HG03432 (cell line): ENCODE results near the gene ITLN2.
"Not testable (repeated sequence)": the region's sequence is repeated elsewhere in the genome, so short reads cannot be mapped to it uniquely, and the experiment has no call there.

ENCODE experiments used
- ATAC-seq: cut with Tn5 transposase; IDR thresholded peaks from one replicate; pipeline ENCODE4 v1.9.1; 2021; ENCODE audit warnings: mild to moderate bottlenecking, moderate library complexity; ENCODE audit not compliant: unreplicated experiment

ITLN2 gene

DNA sequence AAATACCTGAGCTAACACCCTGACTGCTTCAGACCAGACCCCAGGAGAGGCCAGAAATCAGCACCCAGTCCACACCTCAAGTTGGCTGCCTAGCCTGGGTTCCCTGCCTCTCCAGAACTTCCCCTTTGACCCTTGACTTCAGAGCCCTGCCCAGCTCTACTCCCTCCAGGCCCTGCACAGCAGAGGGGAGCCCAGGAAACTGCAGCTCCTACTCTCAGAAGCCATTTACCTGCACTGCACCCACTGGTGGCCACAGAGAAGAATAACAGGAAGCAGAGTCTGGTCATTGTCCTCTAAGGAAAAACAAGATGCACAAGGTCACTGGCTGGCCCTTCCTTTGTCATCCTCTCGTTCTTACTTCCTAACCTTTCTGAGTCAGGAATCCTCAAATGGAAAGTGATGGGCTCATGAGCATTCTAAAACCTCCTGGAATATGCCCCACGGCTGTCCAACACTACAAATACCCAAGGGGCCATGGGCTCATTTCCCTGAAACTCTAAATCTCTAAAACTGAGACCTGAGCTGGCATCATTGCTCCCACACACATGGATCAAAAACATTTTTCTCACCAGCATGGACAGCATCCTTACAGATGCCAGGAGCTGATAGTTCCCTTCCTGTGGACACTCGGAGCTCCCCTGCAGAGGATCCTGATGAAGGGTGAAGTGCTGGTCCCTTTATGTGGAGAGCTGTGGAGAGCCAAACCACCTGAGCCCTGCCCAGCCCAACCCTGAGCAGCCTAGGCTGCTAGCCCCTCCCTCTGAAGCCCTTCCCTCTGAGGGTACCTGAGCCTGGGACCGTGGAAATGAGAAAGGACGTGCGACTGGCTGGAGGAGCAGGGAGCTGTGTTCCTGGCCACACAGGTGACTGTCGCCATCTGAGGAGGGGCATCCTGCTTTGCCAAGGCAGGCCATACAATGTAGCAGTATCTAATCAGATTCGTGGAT lies at the start of gene ITLN2:
TSS of gene ITLN2 (minus strand) at position 652 of the 947 bp plus-strand sequence. CDS start at position 584, 68 bp downstream.
- ATAC-seq, result no peak

DNA sequence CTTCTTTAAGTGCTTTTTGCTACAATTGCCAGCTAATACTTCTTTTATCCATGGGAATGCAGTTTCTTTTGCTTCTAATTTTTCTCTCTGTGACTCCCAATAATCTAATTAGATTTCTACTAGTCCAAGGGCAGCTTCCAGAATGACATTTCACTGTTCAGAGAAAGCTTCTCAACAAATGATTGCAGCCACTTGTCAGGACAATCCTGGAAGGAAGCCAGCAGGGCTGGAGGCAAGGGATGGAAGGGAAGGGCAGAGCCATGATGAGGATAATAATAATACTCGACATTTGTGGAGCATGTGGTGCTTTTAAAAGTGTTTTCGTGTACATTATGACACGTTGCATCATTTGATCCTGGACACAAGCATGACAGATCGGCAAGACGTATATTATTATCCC lies 46.9 kb upstream of the ITLN2 start:
- no peak for ATAC-seq

DNA sequence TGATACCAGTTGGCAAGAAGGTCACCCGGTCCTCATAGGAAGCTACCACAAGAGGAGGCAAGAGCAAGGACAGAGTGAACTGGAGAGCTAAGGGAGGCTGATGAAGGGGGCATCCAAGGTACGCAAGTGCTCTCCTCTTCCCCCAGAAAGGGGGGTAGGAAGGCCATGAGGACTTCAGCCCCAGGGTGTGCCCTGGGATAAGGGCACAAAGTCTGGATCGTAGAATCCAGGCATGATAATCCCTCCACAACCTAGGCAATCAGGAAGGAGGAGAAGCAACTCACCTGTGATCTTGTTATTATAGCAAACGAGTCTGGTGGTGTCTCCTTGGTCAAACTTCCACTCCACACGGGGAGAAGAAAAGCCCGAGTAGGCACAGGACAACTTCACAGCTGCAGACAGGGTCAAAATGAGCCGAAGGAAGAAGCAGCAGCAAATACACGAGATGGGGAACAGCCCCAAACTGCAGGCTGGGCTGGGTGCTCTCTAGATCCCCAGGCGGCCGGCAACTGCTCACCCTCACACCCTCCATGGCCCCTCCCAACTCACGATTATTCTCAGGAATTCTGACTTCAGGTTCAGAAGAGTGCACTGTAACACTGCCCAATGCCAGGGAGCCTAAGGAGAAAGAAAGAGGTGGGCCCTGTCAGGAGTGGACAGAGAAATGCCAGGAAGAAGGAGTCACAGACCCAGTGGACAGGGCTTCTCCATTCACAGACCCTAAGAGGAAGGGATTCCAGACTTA lies 46.3 kb upstream of the ITLN2 start:
- ATAC-seq, result no peak

DNA sequence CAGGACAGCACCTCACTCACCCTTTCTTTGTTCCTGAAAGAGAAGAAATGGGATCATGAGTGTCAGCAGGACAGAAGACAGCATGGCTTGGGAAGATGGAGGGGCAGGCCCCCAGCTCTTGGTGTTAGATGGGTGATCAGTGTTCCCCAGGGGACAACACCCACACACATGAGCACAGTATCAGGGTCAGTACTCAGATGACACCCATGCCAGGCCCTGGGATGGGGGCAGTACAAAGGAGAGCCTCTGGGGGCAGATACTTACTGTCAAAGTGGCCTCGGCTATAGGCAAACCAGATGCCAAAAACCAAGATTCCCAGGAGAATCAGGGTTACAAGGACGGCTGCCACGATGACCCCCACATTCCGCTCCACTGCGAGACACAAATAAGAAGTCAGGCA lies 44.8 kb upstream of the ITLN2 start:
- ATAC-seq, result no peak

DNA sequence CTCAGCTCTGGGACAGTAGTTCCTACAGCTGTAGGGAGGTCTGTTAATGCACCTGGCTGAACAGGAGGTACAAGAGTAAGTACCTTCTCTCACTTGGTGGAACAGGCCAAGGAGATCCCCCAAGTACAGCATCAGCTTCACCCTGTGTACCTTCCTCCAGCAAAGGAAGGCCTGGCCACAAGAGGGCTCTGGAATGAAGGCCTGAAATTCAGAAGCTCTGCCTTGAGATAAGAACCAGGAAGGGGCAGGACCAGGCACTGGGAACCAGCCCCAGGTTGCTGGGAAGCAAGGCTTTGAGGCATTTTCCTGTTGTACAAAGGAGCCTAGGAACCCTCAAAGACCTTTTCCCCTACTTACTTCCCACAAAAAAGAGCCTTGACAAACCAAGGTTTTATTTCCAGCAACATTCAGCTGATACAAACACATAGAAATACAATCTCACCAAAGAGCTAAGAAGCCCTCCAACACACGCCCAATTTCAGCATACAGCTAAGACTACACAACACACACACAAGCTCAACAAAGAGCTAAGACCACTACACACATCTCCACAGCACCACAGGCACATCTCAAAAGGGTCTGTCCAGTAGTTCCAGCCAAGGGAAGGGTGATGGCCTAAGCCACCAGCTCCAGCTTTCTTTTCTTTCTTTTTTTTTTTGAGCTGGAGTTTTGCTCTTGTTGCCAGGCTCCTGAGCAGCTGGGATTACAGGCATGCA lies 42.9 kb upstream of the ITLN2 start:
- ATAC-seq, result peak; percentile 60

DNA sequence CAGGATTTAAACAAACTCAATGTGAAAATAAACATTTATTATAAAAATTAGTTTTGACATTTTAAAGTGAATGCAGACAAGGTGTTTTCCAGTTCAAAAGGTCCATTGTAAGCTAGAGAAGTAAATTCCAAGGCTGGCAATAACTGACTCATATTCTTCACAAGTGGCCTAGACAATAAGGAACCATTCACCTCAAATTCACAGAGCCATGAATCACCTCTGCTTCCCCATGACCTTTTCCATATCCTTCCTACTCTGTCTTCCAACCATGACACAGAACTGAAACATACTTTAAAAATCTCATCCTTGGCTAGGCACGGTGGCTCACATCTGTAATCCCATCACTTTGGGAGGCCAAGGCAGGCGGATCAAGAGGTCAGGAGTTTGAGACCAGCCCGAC lies 41.6 kb upstream of the ITLN2 start:
- no peak for ATAC-seq

DNA sequence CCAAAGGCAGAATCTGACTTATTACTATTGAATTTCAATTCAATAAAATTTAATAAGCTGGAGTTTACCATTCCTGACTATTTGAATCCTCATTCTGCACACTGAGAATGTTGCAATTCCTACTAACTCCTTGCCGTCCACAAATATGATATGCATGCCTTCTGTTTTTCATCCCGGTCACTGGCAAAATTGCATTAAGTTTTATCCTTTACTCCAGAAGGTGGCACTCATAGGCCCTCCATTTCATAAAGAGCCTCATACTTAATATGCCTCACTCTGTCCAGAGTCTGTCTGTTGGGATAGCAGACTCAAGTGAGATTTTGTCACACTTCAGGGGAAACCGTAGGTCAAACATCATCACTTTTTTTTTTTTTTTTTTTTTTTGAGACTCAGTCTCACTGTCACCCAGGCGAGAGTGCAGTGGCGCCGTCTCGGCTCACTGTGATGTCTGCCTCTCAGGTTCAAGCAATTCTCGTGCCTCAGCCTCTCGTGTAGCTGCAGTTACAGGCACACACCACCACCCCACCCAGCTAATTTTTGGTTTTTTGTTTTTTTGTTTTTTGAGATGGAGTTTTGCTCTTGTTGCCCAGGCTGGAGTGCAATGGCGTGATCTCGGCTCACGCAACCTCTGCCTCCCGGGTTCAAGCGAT lies 39.1 kb upstream of the ITLN2 start:
- ATAC-seq, result no peak

DNA sequence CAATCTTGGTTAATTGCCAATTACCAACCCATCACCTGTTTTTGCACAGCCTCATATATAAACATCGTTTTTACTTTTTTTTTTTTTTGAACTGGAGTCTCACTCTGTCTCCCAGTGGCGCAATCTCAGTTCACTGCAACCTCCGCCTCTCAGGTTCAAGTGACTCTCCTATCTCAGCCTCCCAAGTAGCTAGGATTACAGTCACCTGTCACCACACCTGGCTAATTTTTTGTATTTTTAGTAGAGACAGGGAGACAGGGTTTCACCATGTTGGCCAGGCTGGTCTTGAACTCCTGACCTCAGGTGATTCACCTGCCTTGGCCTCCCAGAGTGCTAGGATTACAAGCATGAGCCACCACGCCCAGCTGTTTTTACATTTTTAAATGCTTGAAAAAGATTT lies 37.4 kb upstream of the ITLN2 start:
- not testable (repeated sequence) for ATAC-seq

DNA sequence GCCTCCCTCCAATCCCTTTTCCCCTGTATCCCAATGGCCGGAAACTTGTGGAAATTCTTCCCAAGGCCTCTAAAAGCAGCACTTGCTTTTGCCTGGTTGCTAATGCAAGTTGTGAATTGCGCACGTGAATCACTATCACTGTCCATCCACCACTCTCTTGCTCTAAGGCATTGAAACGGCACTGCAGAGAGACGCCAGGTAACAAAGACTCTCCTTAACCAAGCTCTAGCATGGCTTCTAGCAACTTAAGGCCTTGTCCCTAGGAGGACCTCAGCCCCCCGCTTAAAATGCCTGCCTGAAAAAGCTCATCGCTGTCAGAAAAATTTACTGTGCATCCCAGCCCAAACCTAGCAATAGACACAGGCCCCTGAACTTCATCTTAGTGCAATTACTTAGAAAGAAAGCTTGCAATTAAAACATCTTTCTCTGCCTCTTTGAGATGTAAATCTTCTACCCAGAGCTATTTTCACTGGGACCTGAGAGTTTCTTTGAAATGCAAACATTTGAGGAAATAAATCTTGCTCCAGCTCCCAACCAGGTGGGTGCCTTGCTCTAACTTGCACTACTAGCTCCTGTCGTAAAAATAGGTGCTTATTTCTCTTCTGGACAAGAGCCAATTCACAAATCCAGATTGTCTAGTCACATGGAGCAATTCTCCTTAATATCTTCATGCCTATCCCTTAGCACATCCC lies 32.9 kb upstream of the ITLN2 start:
- no peak for ATAC-seq

DNA sequence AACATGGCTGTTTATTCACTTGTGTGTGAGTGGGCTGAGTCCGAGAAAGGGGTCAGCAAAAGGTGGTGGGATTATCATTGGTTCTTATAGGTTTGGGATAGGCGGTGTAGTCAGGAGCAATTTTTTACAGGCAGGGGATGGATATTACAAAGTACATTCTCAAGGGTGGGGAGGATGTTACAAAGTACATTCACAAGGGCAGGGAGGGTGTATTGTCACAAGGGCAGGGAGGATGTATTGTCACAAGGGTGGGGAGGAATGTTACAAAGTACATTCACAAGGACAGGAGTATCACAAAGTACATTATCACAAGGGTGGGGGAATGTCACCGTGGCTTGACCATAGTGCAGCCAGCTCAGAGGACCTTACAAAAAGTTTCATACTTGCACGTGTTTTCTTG lies 31.1 kb upstream of the ITLN2 start:
- no peak for ATAC-seq

DNA sequence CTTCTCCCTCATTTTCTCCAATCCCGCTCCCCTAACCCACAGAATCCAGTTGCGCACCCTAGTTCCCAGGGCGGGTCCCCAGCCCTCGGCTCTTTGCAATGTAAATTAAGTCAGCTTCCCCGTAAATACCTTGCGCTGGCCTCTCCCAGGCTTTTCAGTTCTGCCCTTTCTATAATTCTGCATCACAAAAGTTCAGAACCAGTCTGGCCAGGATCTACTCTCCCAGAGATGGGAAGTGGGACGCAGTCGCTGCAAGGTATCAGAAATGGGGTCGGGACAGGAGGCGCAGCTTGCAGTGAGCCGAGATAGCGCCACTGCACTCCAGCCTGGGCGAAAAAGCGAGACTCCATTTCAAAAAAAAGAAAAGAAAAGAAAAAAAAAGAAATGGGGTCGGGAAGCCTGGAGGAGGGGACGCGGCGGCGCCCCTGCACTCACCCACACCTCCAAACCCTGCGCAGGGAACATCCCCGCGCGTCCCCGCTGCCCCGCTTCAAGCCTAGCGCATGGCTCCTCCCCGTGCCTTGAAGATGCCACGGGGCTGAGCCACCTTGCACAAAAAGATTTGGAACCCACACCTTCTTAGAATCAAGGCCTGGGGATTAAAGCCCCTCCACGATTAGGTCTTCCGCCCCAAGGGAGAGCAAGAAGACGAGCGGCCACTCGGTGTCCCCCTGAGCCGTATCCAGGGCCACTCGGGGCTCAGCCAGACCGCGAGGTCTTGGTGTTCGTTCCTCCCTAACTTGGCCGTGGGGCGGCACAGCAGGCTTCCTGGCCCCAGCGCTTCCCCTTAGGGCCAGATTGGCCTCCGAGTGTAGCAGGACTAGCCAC lies 27.2 kb upstream of the ITLN2 start:
- ATAC-seq, result no peak

DNA sequence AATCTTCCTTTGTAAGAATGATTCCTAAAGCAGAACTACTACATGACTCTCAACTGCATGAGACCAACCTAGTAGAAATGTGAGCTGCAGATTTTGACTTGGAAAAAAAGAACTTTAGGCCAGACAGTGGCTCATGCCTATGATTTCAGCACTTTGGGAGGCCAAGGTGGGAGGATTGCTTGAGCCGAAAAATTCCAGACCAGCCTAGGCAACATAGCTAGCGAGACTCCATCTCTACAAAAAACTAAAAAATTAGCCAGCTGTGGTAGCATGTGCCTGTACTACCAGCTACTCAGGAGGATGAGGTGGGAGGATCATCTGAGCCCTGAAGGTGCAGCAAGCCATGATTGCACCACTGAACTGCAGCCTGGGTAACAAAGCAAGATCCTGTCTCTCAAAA lies 24.7 kb upstream of the ITLN2 start:
- no peak for ATAC-seq

DNA sequence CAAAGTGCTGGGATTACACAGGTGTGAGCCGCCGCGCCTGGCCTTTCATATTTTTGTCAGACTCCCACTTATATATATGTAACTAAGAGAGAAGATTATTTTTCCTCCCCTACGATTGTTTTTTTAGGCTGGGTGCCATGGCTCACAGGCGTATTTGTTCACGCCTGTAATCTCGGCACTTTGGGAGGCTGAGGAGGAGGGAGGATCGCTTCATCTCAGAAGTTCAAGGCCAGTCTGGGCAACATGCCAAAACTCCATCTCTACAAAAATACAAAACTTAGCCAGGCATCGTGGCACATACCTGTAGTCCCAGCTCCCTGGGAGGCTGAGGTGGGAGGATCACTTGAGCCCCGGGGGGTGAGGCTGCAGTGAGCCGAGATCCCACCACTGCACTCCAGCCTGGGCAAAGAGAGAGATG lies 23.9 kb upstream of the ITLN2 start:
- no peak for ATAC-seq

DNA sequence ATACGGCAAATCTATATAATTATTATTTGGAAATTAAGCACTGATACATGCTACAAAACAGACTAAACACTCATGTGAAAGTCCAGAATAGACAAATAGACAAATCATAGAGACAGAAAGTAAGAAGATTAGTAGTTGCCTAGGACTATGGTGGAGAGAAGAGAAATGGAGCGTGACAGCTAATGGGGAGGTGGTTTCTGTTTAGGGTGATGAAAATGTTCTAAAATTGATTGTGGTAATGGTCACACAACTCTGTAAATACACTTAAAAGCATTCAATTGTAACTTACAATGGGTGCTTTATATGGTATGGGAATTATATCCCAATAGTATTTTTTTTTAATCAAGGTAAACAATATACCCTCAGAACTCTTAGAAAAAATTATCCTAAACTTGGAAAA lies 20.4 kb upstream of the ITLN2 start:
- peak; percentile 54 for ATAC-seq

DNA sequence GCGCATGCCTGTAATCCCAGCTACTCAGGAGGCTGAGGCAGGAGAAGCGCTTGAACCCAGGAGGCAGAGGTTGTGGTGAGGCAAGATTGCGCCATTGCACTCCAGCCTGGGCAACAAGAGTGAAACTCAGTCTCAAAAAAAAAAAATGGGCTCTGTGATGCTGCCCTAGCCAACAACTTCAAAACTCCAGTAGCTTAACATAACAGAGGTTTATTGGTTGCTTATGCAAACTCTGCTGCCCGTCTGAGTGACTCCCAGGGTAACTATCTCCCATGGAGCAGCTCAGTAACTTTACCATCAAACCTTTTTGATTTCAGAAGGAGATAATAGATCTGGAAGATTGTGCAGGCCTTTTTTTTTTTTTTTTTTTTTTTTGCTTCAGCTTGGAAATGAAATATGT lies 18.9 kb upstream of the ITLN2 start:
- no peak for ATAC-seq

DNA sequence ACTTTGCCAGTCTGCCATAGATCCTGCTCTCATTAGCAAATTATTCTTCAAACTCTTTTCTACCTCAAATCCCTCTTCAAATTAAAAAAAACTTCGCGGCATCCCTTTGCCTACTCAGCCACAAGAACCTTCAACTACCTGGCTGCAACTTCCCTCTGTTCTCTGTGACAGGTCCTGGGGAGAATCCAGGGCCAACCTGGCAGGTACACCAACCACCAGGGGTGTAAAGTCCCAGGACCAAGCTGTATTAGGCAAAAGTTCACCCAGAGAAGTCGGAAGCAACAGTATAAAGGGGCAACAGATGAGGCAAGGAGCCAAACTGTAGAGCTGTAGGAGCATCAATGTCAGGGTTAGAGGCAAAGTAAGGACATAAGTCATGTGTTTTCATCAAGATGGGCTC lies 18.3 kb upstream of the ITLN2 start:
- no peak for ATAC-seq

DNA sequence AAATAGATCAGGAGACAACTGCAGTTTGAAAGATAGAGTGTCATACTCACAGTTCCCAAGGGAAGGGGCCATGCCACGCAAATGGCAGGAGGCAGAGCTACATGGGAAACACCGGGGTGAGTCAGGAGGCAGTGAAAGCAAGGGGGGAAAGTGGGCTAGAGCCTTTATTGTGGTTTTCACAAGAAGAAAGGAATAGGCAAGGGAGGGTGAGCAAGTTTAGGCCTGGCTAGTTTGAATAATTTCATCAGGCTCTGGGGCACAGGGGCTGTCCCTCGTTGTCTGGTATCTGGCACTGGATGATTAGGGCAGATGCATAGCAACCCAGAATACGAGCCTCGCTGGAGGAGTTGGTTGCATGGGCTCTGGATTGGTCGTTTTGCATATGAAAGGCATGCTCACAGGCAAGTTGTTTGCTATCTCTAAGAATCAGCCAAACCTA lies 17.0 kb upstream of the ITLN2 start:
- peak; percentile 80 for ATAC-seq

DNA sequence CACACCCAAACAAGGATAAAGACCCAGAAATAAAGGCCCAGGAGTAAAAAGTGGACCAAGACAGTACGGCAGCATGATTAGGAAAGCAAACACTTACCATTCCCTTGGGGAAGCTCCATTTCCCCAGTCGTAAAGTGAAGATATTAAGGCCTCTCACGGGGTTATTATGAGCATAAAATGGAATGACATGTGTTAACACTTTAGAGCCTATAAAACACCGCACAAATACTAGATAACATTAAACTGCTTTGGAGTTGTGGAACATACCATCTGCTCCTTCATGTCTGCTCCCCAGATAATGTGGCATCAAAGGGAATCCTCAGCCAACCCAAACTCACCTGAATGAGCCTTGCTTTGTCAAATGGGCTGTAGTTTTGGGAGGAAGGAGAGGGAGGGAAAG lies 8.9 kb upstream of the ITLN2 start:
- ATAC-seq, result no peak

DNA sequence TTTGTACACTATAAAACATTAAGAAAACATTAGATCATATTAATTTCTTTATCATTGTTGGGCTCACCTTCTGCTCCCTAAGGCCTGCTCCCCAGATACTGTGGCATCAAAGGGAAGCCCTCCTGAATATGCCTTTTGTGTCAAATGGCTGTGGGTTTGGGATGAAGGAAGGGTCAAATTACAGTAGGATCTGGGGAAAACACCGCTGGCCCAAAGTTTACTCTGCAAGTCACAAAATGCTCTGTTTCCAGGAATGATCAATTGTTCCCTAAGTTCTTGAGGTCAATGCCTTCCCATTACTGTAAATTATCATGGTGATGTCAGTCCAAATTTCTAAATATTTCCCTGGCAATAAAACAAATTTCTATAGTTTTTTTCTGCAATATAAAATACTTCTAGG lies 6.8 kb upstream of the ITLN2 start:
- no peak for ATAC-seq
